Colonic mucosa (tissue), 4 donors: ENCODE measurements around the gene TMED10. TPM values are rescaled to one million over a fixed set of nuclear protein-coding genes. Genes with fewer than 3 reads are reported as not detected.

Experiments used
- DNase-seq: peaks from one replicate; pipeline ENCODE4 v3.0.0-alpha.2; 2020
- H3K27ac ChIP-seq: fragments of 200-600 bp; one replicate; pipeline ENCODE4 v1.8.0; 2021
- H3K27me3 ChIP-seq: fragments of 200-600 bp; one replicate; pipeline ENCODE4 v1.8.0; 2021
- H3K36me3 ChIP-seq: fragments of 200-600 bp; one replicate; pipeline ENCODE4 v1.8.0; 2021
- H3K4me1 ChIP-seq: fragments of 200-600 bp; one replicate; pipeline ENCODE4 v1.8.0; 2021; ENCODE audit warnings: mild to moderate bottlenecking
- H3K4me3 ChIP-seq: fragments of 200-600 bp; one replicate; pipeline ENCODE4 v1.8.0; 2021
- H3K9ac ChIP-seq, 2 donors: one replicate each; pipeline ENCODE4 v1.7.0; 2013; ENCODE audit warnings: control low read depth in 2 of 2, low read depth in 2 of 2, low read length in 2 of 2
- H3K9me3 ChIP-seq: fragments of 200-600 bp; one replicate; pipeline ENCODE4 v1.8.0; 2021
- intact Hi-C: fragments of 100-400 bp; cut with DNase I; formaldehyde crosslinking; loops from one replicate; pipeline ENCODE4 v1.14.1; 2022
- total RNA-seq, 2 donors: library from RNA; stranded (reverse); fragmentation: NEBNext Ultra II Directional in 1 of 2; extraction: Animal tissue kit (Norgen Biotek cat#: 25700) in 1 of 2; gene quantifications; one replicate each; pipeline ENCODE4 v1.2.1, GENCODE V29; 2021
- TF ChIP-seq, protein P1 (sequence below): fragments of 200-600 bp; IDR thresholded peaks from one replicate; pipeline ENCODE4 v1.8.0; 2022; ENCODE audit warnings: antibody characterized with exemption, mild to moderate bottlenecking
- donor health status: healthy.
- donor health status: DM: no; HTN: no; CAD: no.
- donor health status: DM: no; HTN: no; CAD: no.

TMED10 gene
- total RNA-seq, 2 donors from 2014 or later: 387 to 432 TPM

DNA sequence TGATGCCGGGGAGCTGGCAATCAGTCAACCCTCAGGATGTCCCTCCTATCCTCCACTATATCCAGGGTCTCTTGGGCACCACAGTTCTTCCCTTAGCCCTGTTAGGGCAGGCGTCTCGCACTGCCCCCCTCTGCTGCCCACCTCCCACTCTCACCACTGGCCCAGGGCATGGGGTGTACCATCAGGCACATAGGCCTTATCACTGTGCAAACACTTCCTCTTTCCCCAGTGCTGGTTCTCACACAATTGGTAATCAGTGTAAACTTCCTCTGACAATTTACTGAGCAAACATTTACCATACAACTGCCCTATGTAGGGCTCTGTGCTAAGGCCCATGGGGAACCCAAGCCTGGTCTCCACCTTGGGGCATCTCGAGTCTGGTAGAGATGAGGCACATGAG, 20.1 kb upstream of the TMED10 start:
- intact Hi-C loops: no loop called here
- H3K4me1 ChIP-seq: peaks cover 20% of the 10 kb centered on the region
- TF ChIP-seq, protein P1, sequence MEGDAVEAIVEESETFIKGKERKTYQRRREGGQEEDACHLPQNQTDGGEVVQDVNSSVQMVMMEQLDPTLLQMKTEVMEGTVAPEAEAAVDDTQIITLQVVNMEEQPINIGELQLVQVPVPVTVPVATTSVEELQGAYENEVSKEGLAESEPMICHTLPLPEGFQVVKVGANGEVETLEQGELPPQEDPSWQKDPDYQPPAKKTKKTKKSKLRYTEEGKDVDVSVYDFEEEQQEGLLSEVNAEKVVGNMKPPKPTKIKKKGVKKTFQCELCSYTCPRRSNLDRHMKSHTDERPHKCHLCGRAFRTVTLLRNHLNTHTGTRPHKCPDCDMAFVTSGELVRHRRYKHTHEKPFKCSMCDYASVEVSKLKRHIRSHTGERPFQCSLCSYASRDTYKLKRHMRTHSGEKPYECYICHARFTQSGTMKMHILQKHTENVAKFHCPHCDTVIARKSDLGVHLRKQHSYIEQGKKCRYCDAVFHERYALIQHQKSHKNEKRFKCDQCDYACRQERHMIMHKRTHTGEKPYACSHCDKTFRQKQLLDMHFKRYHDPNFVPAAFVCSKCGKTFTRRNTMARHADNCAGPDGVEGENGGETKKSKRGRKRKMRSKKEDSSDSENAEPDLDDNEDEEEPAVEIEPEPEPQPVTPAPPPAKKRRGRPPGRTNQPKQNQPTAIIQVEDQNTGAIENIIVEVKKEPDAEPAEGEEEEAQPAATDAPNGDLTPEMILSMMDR: no peak
- H3K27me3 ChIP-seq: no peaks in the 10 kb centered on the region
- DNase-seq: peak; percentile 57
- H3K9me3 ChIP-seq: no peaks in the 10 kb centered on the region
- H3K4me3 ChIP-seq: no peak overlapping the region
- H3K27ac ChIP-seq: peak overlapping the region; percentile 34
- H3K36me3 ChIP-seq: no peaks in the 10 kb centered on the region
- H3K9ac ChIP-seq: peak overlapping the region in 1 of 2 donors; percentile 6

DNA sequence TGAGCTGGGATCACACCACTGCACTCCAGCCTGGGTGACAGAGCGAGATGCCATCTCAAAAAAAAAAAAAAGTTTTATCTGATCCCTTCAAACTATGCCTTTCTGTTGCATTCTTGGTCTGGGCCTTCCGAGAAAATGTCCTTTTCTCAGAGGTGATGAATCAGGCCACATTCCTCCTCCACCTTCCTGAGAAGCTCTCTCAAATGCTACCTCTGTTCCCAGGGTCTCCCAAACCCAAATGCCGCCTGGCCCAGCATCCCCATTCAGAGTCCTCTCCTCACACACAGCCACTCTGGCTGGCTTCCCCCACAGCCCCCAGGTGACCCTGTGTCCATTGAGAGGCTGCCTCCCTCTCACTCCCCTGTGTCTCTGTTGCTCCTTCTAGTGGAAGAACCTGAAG, 19.7 kb upstream of the TMED10 start:
- Histone ChIP-seq H3K27me3 (no peaks in the 10 kb centered on the region), H3K4me3 (no peak overlapping the region), H3K9me3 (no peaks in the 10 kb centered on the region), H3K4me1 (peaks cover 20% of the 10 kb centered on the region), H3K9ac (peak overlapping the region in 1 of 2 donors; percentile 6), H3K36me3 (no peaks in the 10 kb centered on the region), H3K27ac (peak overlapping the region; percentile 34)
- DNase-seq: no peak
- intact Hi-C loops: no loop called here
- TF ChIP-seq, protein P1: no peak

DNA sequence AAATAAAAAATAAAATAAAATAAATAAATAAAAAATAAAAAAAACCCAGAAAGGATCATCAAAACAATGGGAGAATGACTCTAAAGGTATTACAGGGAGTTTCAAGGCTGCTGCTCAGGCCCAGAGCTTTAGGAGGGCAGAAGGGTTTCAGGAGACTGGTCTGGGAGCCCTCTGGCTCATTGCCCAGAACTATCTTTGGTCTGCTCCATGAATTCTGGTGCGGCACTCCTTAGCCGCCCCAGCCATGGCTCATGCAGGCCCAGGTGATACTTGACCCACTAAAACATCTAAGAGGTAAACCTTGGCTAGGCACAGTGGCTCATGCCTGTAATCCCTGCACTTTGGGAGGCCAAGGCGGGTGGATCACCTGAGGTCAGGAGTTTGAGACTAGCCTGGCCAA, 14.7 kb upstream of the TMED10 start:
- DNase-seq: no peak
- TF ChIP-seq, protein P1: no peak
- no peaks in the 10 kb centered on the region for H3K36me3 ChIP-seq
- intact Hi-C loops: no loop called here
- no peak overlapping the region for H3K4me3 ChIP-seq
- H3K4me1 ChIP-seq: peaks cover under 1% of the 10 kb centered on the region
- H3K9me3 ChIP-seq: no peaks in the 10 kb centered on the region
- no peak overlapping the region for H3K9ac ChIP-seq
- no peaks in the 10 kb centered on the region for H3K27me3 ChIP-seq
- H3K27ac ChIP-seq: no peak overlapping the region

DNA sequence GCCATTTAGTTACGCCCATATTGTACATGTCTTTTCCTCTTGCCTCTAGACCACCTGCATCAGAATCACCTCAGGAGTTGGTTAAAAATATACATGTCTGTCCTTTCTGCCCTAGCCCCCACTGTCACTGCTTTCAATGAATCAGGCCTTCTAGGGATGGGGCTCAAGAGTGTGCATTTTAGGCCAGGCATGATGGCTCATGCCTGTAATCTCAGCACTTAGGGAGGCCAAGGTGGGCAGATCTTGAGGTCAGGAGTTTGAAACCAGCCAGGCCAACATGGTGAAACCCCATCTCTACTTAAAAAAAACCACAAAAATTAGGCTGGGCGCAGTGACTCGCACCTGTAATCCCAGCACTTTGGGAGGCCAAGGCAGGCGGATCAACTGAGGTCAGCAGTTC, 13.6 kb upstream of the TMED10 start:
- peaks cover 5% of the 10 kb centered on the region for H3K4me1 ChIP-seq

DNA sequence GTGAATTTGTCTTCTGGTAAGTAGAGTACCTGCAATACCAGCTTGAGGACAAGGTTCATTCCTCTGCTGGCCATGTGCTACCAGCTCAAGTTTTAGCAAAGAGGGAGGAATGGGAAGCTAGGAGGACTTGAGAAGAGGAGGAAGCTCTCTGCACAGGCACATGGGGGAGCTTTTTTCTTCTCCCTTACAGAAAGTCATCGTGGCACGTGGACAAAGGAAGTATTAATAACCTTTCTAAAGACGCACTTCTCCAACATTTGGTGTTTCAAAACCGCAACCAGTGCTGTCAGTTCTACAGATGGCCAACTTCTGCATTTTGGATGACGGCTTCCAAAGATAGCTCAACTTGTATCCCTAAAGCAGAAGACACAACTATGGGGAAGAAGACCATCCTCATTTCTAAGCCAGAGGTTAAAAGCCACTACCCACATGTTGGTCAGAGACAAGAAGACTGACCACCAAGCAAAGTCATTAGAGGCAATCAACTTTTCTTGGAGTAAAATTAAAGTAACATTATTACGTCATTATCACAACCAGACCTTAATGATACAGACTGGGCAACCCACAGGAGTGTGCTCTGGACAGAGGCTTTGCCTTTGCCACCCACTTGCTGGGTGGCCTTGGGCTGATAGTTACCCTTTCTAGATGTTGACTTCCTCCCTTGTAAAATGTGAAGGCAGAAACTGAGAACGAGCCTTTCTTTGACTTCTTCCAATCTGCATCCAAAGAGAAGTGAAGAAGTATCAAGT, 12.3 kb upstream of the TMED10 start:
- DNase-seq: peak; percentile 30

More for the DNA sequence above, 13.6 kb upstream of the TMED10 start:
- Histone ChIP-seq H3K9me3 (no peaks in the 10 kb centered on the region), H3K27me3 (no peaks in the 10 kb centered on the region), H3K36me3 (no peaks in the 10 kb centered on the region), H3K27ac (no peak overlapping the region), H3K9ac (no peak overlapping the region), H3K4me3 (no peak overlapping the region)
- intact Hi-C loops: no loop called here
- DNase-seq: no peak
- TF ChIP-seq, protein P1: no peak

More for the DNA sequence above, 12.3 kb upstream of the TMED10 start:
- peak overlapping the region in 1 of 2 donors; percentile 29 for H3K9ac ChIP-seq
- intact Hi-C loops: no loop called here
- H3K4me3 ChIP-seq: no peak overlapping the region
- H3K9me3 ChIP-seq: no peaks in the 10 kb centered on the region
- H3K4me1 ChIP-seq: peaks cover 7% of the 10 kb centered on the region
- H3K36me3 ChIP-seq: no peaks in the 10 kb centered on the region
- no peak overlapping the region for H3K27ac ChIP-seq
- H3K27me3 ChIP-seq: no peaks in the 10 kb centered on the region
- TF ChIP-seq, protein P1: no peak
